K562 (cell line): ENCODE results near the gene WEE1. TPM values are rescaled to one million over a fixed set of nuclear protein-coding genes. Genes with fewer than 3 reads are reported as not detected.

ENCODE experiments used
- ATF1 ChIP-seq, 2 experiments: fragments of 450-650 bp in 1 of 2; IDR thresholded peaks; 2 replicates each; pipeline ENCODE4 v1.6.1; 2016; ENCODE audit warnings: missing compliant biosample characterization in 1 of 2, missing genetic modification characterization in 1 of 2
- EGR1 ChIP-seq: fragments of 450-650 bp; conservative IDR thresholded peaks from 2 replicates; pipeline ENCODE4 v1.6.1; 2017; ENCODE audit warnings: mild to moderate bottlenecking
- EP300 ChIP-seq: IDR thresholded peaks from 2 replicates; pipeline ENCODE4 v1.6.1; 2012; ENCODE audit warnings: low read length, improper control_type of control experiment
- ERF ChIP-seq: fragments of 450-650 bp; formaldehyde crosslinking; IDR thresholded peaks from 2 replicates; pipeline ENCODE4 v1.4.0; 2020; ENCODE audit warnings: mild to moderate bottlenecking, mixed read lengths
- FOXK1 ChIP-seq: sonication (generic); formaldehyde crosslinking; IDR thresholded peaks from 2 replicates; pipeline ENCODE4 v1.8.0; 2022; ENCODE audit warnings: missing genetic modification reagents, mild to moderate bottlenecking, borderline replicate concordance
- LARP7 ChIP-seq: fragments of 450-650 bp; IDR thresholded peaks from 2 replicates; pipeline ENCODE4 v1.6.1; 2016
- PCBP1 ChIP-seq: fragments of 200-400 bp; formaldehyde crosslinking; IDR thresholded peaks from 2 replicates; pipeline ENCODE4 v1.6.1; 2018; ENCODE audit warnings: mild to moderate bottlenecking, low read depth, low read length; ENCODE audit not compliant: poor library complexity, severe bottlenecking
- RREB1 ChIP-seq: fragments of 250-450 bp; sonication (Bioruptor Pico); IDR thresholded peaks from 2 replicates; pipeline ENCODE4 v1.4.0; 2020
- SNIP1 ChIP-seq: fragments of 450-650 bp; IDR thresholded peaks from 2 replicates; pipeline ENCODE4 v1.7.1; 2017; ENCODE audit warnings: low read depth, mild to moderate bottlenecking
- SREBF1 ChIP-seq: fragments of 150-350 bp; IDR thresholded peaks from 2 replicates; pipeline ENCODE4 v1.6.1; 2014; ENCODE audit warnings: antibody characterized with exemption, low read depth, low read length, borderline replicate concordance
- TBP ChIP-seq: optimal IDR thresholded peaks from 2 replicates; pipeline ENCODE3; 2011; ENCODE audit warnings: low read depth, low read length, improper control_type of control experiment
- ZNF318 ChIP-seq, 2 experiments: fragments of 450-650 bp; IDR thresholded peaks; 2 replicates each; pipeline ENCODE4 v1.6.1; 2016; ENCODE audit warnings: mild to moderate bottlenecking in 2 of 2, borderline replicate concordance in 1 of 2, low read depth in 1 of 2, moderate library complexity in 1 of 2
- polyA plus RNA-seq, 8 experiments: library from polyadenylated mRNA; depleted of rRNA in 4 of 8; stranded (reverse) in 5 of 8; unstranded in 3 of 8; fragments of >200 nt; fragmentation: Nextera tagmentation in 2 of 8; fragmentation: Illumina TruSeq in 1 of 8; extraction: Ambion mirVana in 2 of 8; extraction: Trizol in 1 of 8; gene quantifications; 2 replicates each; pipeline versions ENCODE4 v1.2.1 to v1.2.3, GENCODE V29; 2011 to 2014; ENCODE audit warnings: inconsistent platforms in 1 of 8, missing spikeins in 1 of 8
- total RNA-seq, 7 experiments: library from RNA; depleted of rRNA in 6 of 7; stranded (reverse); fragments of >200 nt in 6 of 7; fragmentation: Illumina TruSeq in 2 of 7; extraction: Trizol in 2 of 7; gene quantifications; 2 replicates each; pipeline versions ENCODE4 v1.2.1 to v1.2.3, GENCODE V29; 2011 to 2021; ENCODE audit warnings: low replicate concordance in 1 of 7

The WEE1 gene
- total and polyA plus RNA-seq, 9 of the 15 experiments (the other 6 are each of a cell fraction or from before 2014, with no cell fraction given), result 21.9 to 99.0 (median 67.4) TPM

GRCh38 chr11:9565822-9566560, 7.5 kb upstream of the WEE1 start (continued):
- TF ChIP-seq RREB1, result no peak
- TF ChIP-seq ZNF318 (IDR thresholded peaks at IDR 0.05; ENCODE audit: borderline replicate concordance in 1 of 2, low read depth in 1 of 2), result peak in 1 of 2 experiments; percentile 97; a peak in 2 of 4 replicates
- no peak for TF ChIP-seq ERF (CRISPR knock-in tag)
- peak; percentile 67; the same call in 1 of the 2 replicates for TF ChIP-seq FOXK1 (CRISPR knock-in tag)
- TF ChIP-seq PCBP1, result no peak
- no peak for TF ChIP-seq LARP7
- no peak for TF ChIP-seq SNIP1
- no peak for TF ChIP-seq SREBF1
- TF ChIP-seq EP300, result peak; percentile 95
- TF ChIP-seq EGR1, result no peak
- TF ChIP-seq TBP, result peak; percentile 86
- no peak for TF ChIP-seq ATF1 (CRISPR knock-in tag; IDR thresholded peaks at IDR 0.05)
- TF ChIP-seq ATF1 (tag; IDR thresholded peaks at IDR 0.05), result peak; percentile 93
